Chondrocyte (in vitro differentiated cells): ENCODE data around the gene RFX8. TPM values are rescaled to one million over a fixed set of nuclear protein-coding genes. Genes with fewer than 3 reads are reported as not detected.

Experiments
- DNase-seq: peaks from one replicate; pipeline ENCODE4 v3.0.0; 2021; ENCODE audit warnings: mixed read lengths, low spot score
- H3K27ac Mint-ChIP-seq: one replicate; pipeline ENCODE4 v1.8.0; 2021; ENCODE audit warnings: mild to moderate bottlenecking, moderate library complexity, mixed read lengths; ENCODE audit not compliant: unreplicated experiment
- H3K27me3 Mint-ChIP-seq: 2 replicates; pipeline ENCODE4 v1.8.0; 2021; ENCODE audit warnings: low read depth, mixed read lengths
- H3K36me3 Mint-ChIP-seq: 2 replicates; pipeline ENCODE4 v1.8.0; 2021; ENCODE audit warnings: low read depth, mixed read lengths
- H3K4me1 Mint-ChIP-seq: 2 replicates; pipeline ENCODE4 v1.8.0; 2021; ENCODE audit warnings: low read depth, mild to moderate bottlenecking, mixed read lengths
- H3K4me3 Mint-ChIP-seq: one replicate; pipeline ENCODE4 v1.8.0; 2021; ENCODE audit warnings: mild to moderate bottlenecking, moderate library complexity, mixed read lengths; ENCODE audit not compliant: unreplicated experiment
- H3K9me3 Mint-ChIP-seq: 2 replicates; pipeline ENCODE4 v1.8.0; 2021; ENCODE audit warnings: low read depth, mixed read lengths
- total RNA-seq: library from RNA; stranded (reverse); gene quantifications from 3 replicates; pipeline ENCODE4 v1.2.1, GENCODE V29; 2021
- TF ChIP-seq, protein P1 (sequence below): fragments of 200-600 bp; sonication (generic); IDR thresholded peaks from 2 replicates; pipeline ENCODE4 v1.5.0; 2021; ENCODE audit warnings: antibody characterized with exemption, mild to moderate bottlenecking, moderate library complexity

Gene RFX8
- total RNA-seq, 1 donor from 2014 or later: not detected

DNA sequence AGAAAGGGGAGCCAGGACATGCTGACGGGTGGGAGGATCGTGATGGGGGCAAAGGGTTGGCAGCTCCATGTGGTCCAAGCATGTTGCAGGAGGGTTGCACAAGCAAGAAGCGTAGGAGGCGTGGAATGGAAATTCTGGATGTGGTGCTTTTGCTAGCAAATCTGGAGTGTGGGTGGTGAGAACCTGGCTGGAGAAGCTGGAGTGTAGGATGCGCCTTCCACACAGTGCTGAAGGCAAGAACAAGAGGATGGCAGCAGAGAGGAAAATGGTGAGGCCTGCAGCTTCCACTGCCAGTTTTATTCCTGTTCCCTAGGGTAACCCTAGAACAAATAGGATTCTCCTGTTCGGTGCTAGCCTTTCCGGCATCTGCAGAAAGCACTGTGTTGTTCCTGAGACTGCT lies 110.0 kb downstream of the RFX8 start:
- peaks cover 2% of the 10 kb centered on the region for H3K36me3 Mint-ChIP-seq

DNA sequence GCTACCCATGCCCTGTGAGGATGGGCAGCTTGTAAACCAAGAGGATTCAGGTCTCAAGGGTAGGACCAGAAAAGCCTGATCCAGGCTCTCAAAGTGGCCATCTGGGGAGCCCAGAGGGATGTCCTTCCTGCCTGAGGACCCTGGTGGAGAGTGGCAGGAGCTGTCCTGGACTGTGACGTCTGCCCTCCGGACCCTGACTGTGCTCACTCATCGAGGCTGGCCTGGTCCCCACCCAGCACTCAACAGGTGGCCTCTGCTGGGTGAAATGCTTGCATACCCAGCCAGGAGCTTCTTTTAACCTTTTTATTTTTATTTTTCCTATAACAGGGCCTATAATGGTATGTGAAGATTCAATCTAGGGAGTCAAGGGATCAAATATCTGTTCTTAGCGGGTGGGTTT lies 112.1 kb downstream of the RFX8 start:
- TF ChIP-seq, protein P1, sequence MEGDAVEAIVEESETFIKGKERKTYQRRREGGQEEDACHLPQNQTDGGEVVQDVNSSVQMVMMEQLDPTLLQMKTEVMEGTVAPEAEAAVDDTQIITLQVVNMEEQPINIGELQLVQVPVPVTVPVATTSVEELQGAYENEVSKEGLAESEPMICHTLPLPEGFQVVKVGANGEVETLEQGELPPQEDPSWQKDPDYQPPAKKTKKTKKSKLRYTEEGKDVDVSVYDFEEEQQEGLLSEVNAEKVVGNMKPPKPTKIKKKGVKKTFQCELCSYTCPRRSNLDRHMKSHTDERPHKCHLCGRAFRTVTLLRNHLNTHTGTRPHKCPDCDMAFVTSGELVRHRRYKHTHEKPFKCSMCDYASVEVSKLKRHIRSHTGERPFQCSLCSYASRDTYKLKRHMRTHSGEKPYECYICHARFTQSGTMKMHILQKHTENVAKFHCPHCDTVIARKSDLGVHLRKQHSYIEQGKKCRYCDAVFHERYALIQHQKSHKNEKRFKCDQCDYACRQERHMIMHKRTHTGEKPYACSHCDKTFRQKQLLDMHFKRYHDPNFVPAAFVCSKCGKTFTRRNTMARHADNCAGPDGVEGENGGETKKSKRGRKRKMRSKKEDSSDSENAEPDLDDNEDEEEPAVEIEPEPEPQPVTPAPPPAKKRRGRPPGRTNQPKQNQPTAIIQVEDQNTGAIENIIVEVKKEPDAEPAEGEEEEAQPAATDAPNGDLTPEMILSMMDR: no peak
- Mint-ChIP-seq H3K4me1 (no peaks in the 10 kb centered on the region), H3K36me3 (peaks cover 2% of the 10 kb centered on the region), H3K4me3 (no peak overlapping the region), H3K27ac (no peak overlapping the region), H3K27me3 (peaks cover 28% of the 10 kb centered on the region), H3K9me3 (no peaks in the 10 kb centered on the region)
- DNase-seq: no peak

More for the DNA sequence above, 110.0 kb downstream of the RFX8 start:
- Mint-ChIP-seq H3K9me3 (no peaks in the 10 kb centered on the region), H3K4me1 (no peaks in the 10 kb centered on the region), H3K27me3 (peaks cover 35% of the 10 kb centered on the region), H3K27ac (no peak overlapping the region), H3K4me3 (no peak overlapping the region)
- TF ChIP-seq, protein P1: no peak
- DNase-seq: no peak

DNA sequence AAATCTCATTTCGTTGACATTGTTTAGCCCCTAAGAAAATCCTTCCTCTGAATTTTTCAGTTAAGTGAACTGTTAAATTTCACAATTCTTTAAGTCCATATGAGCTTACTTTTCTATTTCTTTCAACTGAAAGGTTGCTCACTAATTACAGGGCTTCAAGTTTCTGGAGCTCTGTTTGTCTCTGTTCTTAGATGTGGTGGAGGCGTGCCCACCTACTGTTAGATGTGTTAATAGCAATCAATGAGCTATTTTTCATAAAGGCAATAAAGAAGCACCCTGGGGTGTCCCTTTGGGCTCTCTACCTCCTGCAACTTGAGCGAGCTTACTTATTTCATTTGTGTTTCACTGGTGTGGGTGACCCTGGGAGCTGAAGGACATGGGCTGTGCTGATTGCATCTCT lies 112.6 kb downstream of the RFX8 start:
- Mint-ChIP-seq H3K4me3 (no peak overlapping the region), H3K9me3 (no peaks in the 10 kb centered on the region), H3K27me3 (peaks cover 28% of the 10 kb centered on the region), H3K27ac (no peak overlapping the region), H3K4me1 (no peaks in the 10 kb centered on the region), H3K36me3 (peaks cover 2% of the 10 kb centered on the region)
- no peak for DNase-seq
- TF ChIP-seq, protein P1: no peak

DNA sequence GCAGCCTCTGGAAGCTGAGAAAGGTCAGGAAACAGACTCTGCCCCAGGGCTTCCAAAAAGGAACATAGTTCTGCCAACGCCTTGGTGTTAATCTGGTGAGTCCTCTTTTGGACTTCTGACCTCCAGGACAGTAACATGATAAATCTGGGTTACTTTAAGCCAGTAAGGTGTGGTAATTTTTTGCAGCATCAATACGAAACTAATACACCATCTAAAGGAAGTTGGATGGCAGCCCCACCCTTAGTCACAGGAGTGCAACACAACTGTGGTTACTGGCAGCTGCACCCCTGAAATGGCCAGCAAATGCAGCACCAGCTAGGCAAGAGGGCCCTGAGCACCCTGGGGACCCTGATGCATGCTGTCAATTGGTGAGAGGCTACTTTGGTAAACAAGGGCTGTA lies 113.4 kb downstream of the RFX8 start:
- peaks cover 2% of the 10 kb centered on the region for H3K36me3 Mint-ChIP-seq
- no peak overlapping the region for H3K27ac Mint-ChIP-seq
- DNase-seq: no peak
- no peaks in the 10 kb centered on the region for H3K9me3 Mint-ChIP-seq
- H3K27me3 Mint-ChIP-seq: peaks cover 28% of the 10 kb centered on the region
- TF ChIP-seq, protein P1: no peak
- peaks cover 1% of the 10 kb centered on the region for H3K4me1 Mint-ChIP-seq
- H3K4me3 Mint-ChIP-seq: no peak overlapping the region

DNA sequence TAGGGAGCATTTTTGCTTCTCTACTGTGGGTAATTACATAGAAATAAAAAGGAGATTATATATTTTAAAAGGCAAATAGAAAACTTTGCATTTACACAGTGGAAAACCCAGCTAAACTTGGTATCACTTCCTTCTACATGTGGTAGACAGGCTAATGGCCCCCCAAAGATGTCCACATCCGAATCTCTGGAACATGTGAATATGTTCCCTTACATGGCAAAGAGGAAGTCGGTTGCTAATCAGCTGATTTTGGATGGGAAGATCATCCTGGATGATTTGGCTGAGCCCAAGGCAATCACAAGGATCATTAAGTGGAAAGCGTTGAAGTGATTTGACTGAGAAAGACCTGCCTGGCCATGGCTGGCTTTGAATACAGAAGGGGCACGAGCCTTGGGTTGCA lies 113.8 kb downstream of the RFX8 start:
- TF ChIP-seq, protein P1: no peak
- peaks cover 28% of the 10 kb centered on the region for H3K27me3 Mint-ChIP-seq
- H3K9me3 Mint-ChIP-seq: no peaks in the 10 kb centered on the region
- peaks cover 5% of the 10 kb centered on the region for H3K4me1 Mint-ChIP-seq
- no peak for DNase-seq
- no peak overlapping the region for H3K4me3 Mint-ChIP-seq
- peaks cover 2% of the 10 kb centered on the region for H3K36me3 Mint-ChIP-seq
- no peak overlapping the region for H3K27ac Mint-ChIP-seq
